ENCODE results near the gene OCIAD2. TPM values are rescaled to one million over a fixed set of nuclear protein-coding genes. Genes with fewer than 3 reads are reported as not detected.
A peak's percentile ranks its signal among the peaks of the same experiment; 100 is the strongest.
"Not testable (repeated sequence)": the region's sequence is repeated elsewhere in the genome, so short reads cannot be mapped to it uniquely, and the experiment has no call there.

Gene OCIAD2
- total RNA-seq, 2 donors from 2014 or later, result 71.1 to 86.2 TPM

GRCh38 chr4:48862661-48863060 lies 43.9 kb downstream of the OCIAD2 start:
- Mint-ChIP-seq H3K9me3 (peaks cover 2 to 5% of the 10 kb centered on the region in 2 donors), H3K27me3 (ENCODE audit: low read depth) (no peaks in the 10 kb centered on the region), H3K27ac (no peak overlapping the region), H3K4me1 (ENCODE audit: low read depth) (peaks cover 9% of the 10 kb centered on the region), H3K36me3 (ENCODE audit: insufficient read depth in 2 of 2) (peaks cover 3 to 6% of the 10 kb centered on the region in 2 donors), H3K4me3 (no peak overlapping the region)
- DNase-seq, result no peak
- no peak for ATAC-seq (replicated peaks in 1 of 2)

GRCh38 chr4:48862038-48862437 lies 44.5 kb downstream of the OCIAD2 start:
- H3K4me1 Mint-ChIP-seq (ENCODE audit: low read depth), result peaks cover 9% of the 10 kb centered on the region
- no peak for ATAC-seq (replicated peaks in 1 of 2)
- peaks cover 2 to 5% of the 10 kb centered on the region in 2 donors for H3K9me3 Mint-ChIP-seq
- no peak overlapping the region for H3K4me3 Mint-ChIP-seq
- DNase-seq, result no peak
- no peak overlapping the region for H3K27ac Mint-ChIP-seq
- peaks cover 1 to 8% of the 10 kb centered on the region in 2 donors for H3K36me3 Mint-ChIP-seq (ENCODE audit: insufficient read depth in 2 of 2)
- no peaks in the 10 kb centered on the region for H3K27me3 Mint-ChIP-seq (ENCODE audit: low read depth)

- H3K36me3 Mint-ChIP-seq (ENCODE audit: insufficient read depth in 2 of 2), result peaks cover 0 to 10% of the 10 kb centered on the region in 2 donors
- H3K9me3 Mint-ChIP-seq, result no peaks in the 10 kb centered on the region
- H3K4me1 Mint-ChIP-seq (ENCODE audit: low read depth), result peaks cover 9% of the 10 kb centered on the region
- H3K27me3 Mint-ChIP-seq (ENCODE audit: low read depth), result no peaks in the 10 kb centered on the region
- peak; percentile 15 to 25 for ATAC-seq (replicated peaks in 1 of 2)
- no peak for DNase-seq
- H3K4me3 Mint-ChIP-seq, result no peak overlapping the region
- H3K27ac Mint-ChIP-seq, result no peak overlapping the region
These were observed 48.4 kb downstream of the OCIAD2 start for GRCh38 chr4:48858130-48858529.

GRCh38 chr4:48854982-48855381 lies 51.6 kb downstream of the OCIAD2 start:
- H3K27ac Mint-ChIP-seq, result peak overlapping the region; percentile 85
- peaks cover 23% of the 10 kb centered on the region for H3K4me1 Mint-ChIP-seq (ENCODE audit: low read depth)
- H3K4me3 Mint-ChIP-seq, result no peak overlapping the region
- H3K36me3 Mint-ChIP-seq (ENCODE audit: insufficient read depth in 2 of 2), result peaks cover 3 to 13% of the 10 kb centered on the region in 2 donors
- no peaks in the 10 kb centered on the region for H3K27me3 Mint-ChIP-seq (ENCODE audit: low read depth)
- no peak for DNase-seq
- no peak for ATAC-seq (replicated peaks in 1 of 2)
- H3K9me3 Mint-ChIP-seq, result no peaks in the 10 kb centered on the region

- Mint-ChIP-seq H3K4me3 (no peak overlapping the region), H3K27ac (no peak overlapping the region), H3K9me3 (no peaks in the 10 kb centered on the region), H3K27me3 (ENCODE audit: low read depth) (no peaks in the 10 kb centered on the region), H3K4me1 (ENCODE audit: low read depth) (peaks cover 26% of the 10 kb centered on the region), H3K36me3 (ENCODE audit: insufficient read depth in 2 of 2) (peaks cover 3 to 13% of the 10 kb centered on the region in 2 donors)
- DNase-seq, result no peak
- ATAC-seq (replicated peaks in 1 of 2), result no peak
These were observed 52.2 kb downstream of the OCIAD2 start for GRCh38 chr4:48854395-48854683.

GRCh38 chr4:48853604-48854394 lies 52.8 kb downstream of the OCIAD2 start:
- H3K27ac Mint-ChIP-seq, result no peak overlapping the region
- no peak overlapping the region for H3K4me3 Mint-ChIP-seq
- peaks cover 26% of the 10 kb centered on the region for H3K4me1 Mint-ChIP-seq (ENCODE audit: low read depth)
- no peak for DNase-seq
- H3K9me3 Mint-ChIP-seq, result no peaks in the 10 kb centered on the region
- ATAC-seq (replicated peaks in 1 of 2), result no peak
- no peaks in the 10 kb centered on the region for H3K27me3 Mint-ChIP-seq (ENCODE audit: low read depth)
- H3K36me3 Mint-ChIP-seq (ENCODE audit: insufficient read depth in 2 of 2), result peaks cover 3 to 13% of the 10 kb centered on the region in 2 donors

GRCh38 chr4:48851651-48852050 lies 54.9 kb downstream of the OCIAD2 start:
- H3K27me3 Mint-ChIP-seq (ENCODE audit: low read depth), result no peaks in the 10 kb centered on the region
- peak overlapping the region; percentile 67 for H3K27ac Mint-ChIP-seq
- no peak overlapping the region for H3K4me3 Mint-ChIP-seq
- DNase-seq (no peak), ATAC-seq (replicated peaks in 1 of 2) (peak; percentile 43 to 65)
- peaks cover 17% of the 10 kb centered on the region for H3K4me1 Mint-ChIP-seq (ENCODE audit: low read depth)
- peaks cover 9 to 18% of the 10 kb centered on the region in 2 donors for H3K36me3 Mint-ChIP-seq (ENCODE audit: insufficient read depth in 2 of 2)
- no peaks in the 10 kb centered on the region for H3K9me3 Mint-ChIP-seq

- ATAC-seq (replicated peaks in 1 of 2); DNase-seq; H3K9me3 Mint-ChIP-seq; H3K27ac Mint-ChIP-seq; H3K4me3 Mint-ChIP-seq; H3K27me3 Mint-ChIP-seq (ENCODE audit: low read depth): not testable (repeated sequence)
- Mint-ChIP-seq H3K36me3 (ENCODE audit: insufficient read depth in 2 of 2) (peaks cover 14 to 34% of the 10 kb centered on the region in 2 donors), H3K4me1 (ENCODE audit: low read depth) (peaks cover 22% of the 10 kb centered on the region)
These were observed 57.8 kb downstream of the OCIAD2 start for GRCh38 chr4:48848799-48849198.

- Mint-ChIP-seq H3K36me3 (ENCODE audit: insufficient read depth in 2 of 2) (peaks cover 13 to 37% of the 10 kb centered on the region in 2 donors), H3K4me3 (no peak overlapping the region), H3K27ac (no peak overlapping the region), H3K27me3 (ENCODE audit: low read depth) (no peaks in the 10 kb centered on the region), H3K9me3 (peaks cover 0 to 3% of the 10 kb centered on the region in 2 donors), H3K4me1 (ENCODE audit: low read depth) (peaks cover 11% of the 10 kb centered on the region)
- DNase-seq (no peak), ATAC-seq (replicated peaks in 1 of 2) (no peak)
These were observed 61.7 kb downstream of the OCIAD2 start for GRCh38 chr4:48844843-48845242.

GRCh38 chr4:48841045-48841827 lies 65.3 kb downstream of the OCIAD2 start:
- DNase-seq (no peak), ATAC-seq (replicated peaks in 1 of 2) (no peak)
- peaks cover 0 to 3% of the 10 kb centered on the region in 2 donors for H3K9me3 Mint-ChIP-seq
- peaks cover 13 to 36% of the 10 kb centered on the region in 2 donors for H3K36me3 Mint-ChIP-seq (ENCODE audit: insufficient read depth in 2 of 2)
- no peak overlapping the region for H3K4me3 Mint-ChIP-seq
- H3K27ac Mint-ChIP-seq, result no peak overlapping the region
- peaks cover 30% of the 10 kb centered on the region for H3K4me1 Mint-ChIP-seq (ENCODE audit: low read depth)
- no peaks in the 10 kb centered on the region for H3K27me3 Mint-ChIP-seq (ENCODE audit: low read depth)

GRCh38 chr4:48836658-48837057 lies 69.9 kb downstream of the OCIAD2 start:
- ATAC-seq (replicated peaks in 1 of 2) (no peak), DNase-seq (no peak)
- Mint-ChIP-seq H3K36me3 (ENCODE audit: insufficient read depth in 2 of 2) (peaks cover 10 to 26% of the 10 kb centered on the region in 2 donors), H3K9me3 (no peaks in the 10 kb centered on the region), H3K27me3 (ENCODE audit: low read depth) (no peaks in the 10 kb centered on the region), H3K4me3 (no peak overlapping the region), H3K4me1 (ENCODE audit: low read depth) (peaks cover 45% of the 10 kb centered on the region), H3K27ac (no peak overlapping the region)

Measured in activated T-cell treated with anti-CD3 and anti-CD28 coated beads, Interleukin-2, amount 50 U/mL, for 72 hours (primary cell).